Endodermal cell (in vitro differentiated cells): Measurements from ENCODE around the gene ERC1. TPM values are rescaled to one million over a fixed set of nuclear protein-coding genes. Genes with fewer than 3 reads are reported as not detected.

ENCODE experiments used
- DNase-seq: peaks from one replicate; pipeline ENCODE4 v3.0.0-alpha.2; 2017
- H3K27ac ChIP-seq: 2 replicates; pipeline ENCODE4 v1.5.1; 2013; ENCODE audit warnings: mild to moderate bottlenecking, low read depth, low read length, moderate library complexity
- H3K27me3 ChIP-seq: 2 replicates; pipeline ENCODE4 v1.6.1; 2013; ENCODE audit warnings: mild to moderate bottlenecking, low read length, moderate library complexity; ENCODE audit not compliant: insufficient read depth, control insufficient read depth, poor library complexity, severe bottlenecking
- H3K36me3 ChIP-seq: 2 replicates; pipeline ENCODE4 v1.7.0; 2013; ENCODE audit warnings: mild to moderate bottlenecking, low read length, moderate library complexity; ENCODE audit not compliant: control insufficient read depth, insufficient read depth
- H3K4me1 ChIP-seq: one replicate; pipeline ENCODE4 v1.7.0; 2013; ENCODE audit warnings: low read length; ENCODE audit not compliant: control insufficient read depth, insufficient read depth
- H3K4me3 ChIP-seq: 2 replicates; pipeline ENCODE4 v1.5.1; 2013; ENCODE audit warnings: mild to moderate bottlenecking, low read length, moderate library complexity
- H3K9ac ChIP-seq: 2 replicates; pipeline ENCODE4 v1.6.1; 2013; ENCODE audit warnings: mild to moderate bottlenecking, low read length, moderate library complexity; ENCODE audit not compliant: poor library complexity, severe bottlenecking; ENCODE audit errors: extremely low read depth
- H3K9me3 ChIP-seq: 2 replicates; pipeline ENCODE4 v1.6.1; 2013; ENCODE audit warnings: mild to moderate bottlenecking, low read length, moderate library complexity; ENCODE audit not compliant: control insufficient read depth
- H3K27ac Mint-ChIP-seq: 2 replicates; pipeline ENCODE4 v1.8.0; 2020; ENCODE audit warnings: mixed read lengths
- H3K27me3 Mint-ChIP-seq: 2 replicates; pipeline ENCODE4 v1.8.0; 2021; ENCODE audit warnings: mild to moderate bottlenecking, mixed read lengths; ENCODE audit not compliant: insufficient read depth
- H3K36me3 Mint-ChIP-seq: 2 replicates; pipeline ENCODE4 v1.8.0; 2020; ENCODE audit warnings: low read depth, mixed read lengths
- H3K4me1 Mint-ChIP-seq: 2 replicates; pipeline ENCODE4 v1.8.0; 2020; ENCODE audit warnings: mixed read lengths
- H3K4me3 Mint-ChIP-seq: 2 replicates; pipeline ENCODE4 v1.8.0; 2020; ENCODE audit warnings: mild to moderate bottlenecking, moderate library complexity, mixed read lengths
- H3K9me3 Mint-ChIP-seq: 2 replicates; pipeline ENCODE4 v1.8.0; 2020; ENCODE audit warnings: mild to moderate bottlenecking, mixed read lengths
- CTCF ChIP-seq: fragments of 200-600 bp; sonication (generic); conservative IDR thresholded peaks from 2 replicates; pipeline ENCODE4 v1.5.0; 2021; ENCODE audit warnings: antibody characterized with exemption, mild to moderate bottlenecking
- WGBS, 2 experiments: methylation state at CpG; one replicate each; pipeline versions ENCODE4 v1.1.5 to v1.1.7; 2013; ENCODE audit warnings: missing lambda C conversion rate in 2 of 2, mixed read lengths in 1 of 2; ENCODE audit not compliant: insufficient coverage in 1 of 2, insufficient read length in 1 of 2; 5-methylcytosine and 5-hydroxymethylcytosine counted together
- total RNA-seq, 2 donors: library from RNA; stranded (reverse); fragmentation: NEBNext Ultra II Directional in 1 of 2; extraction: Animal tissue kit (Norgen Biotek cat#: 25700) in 1 of 2; gene quantifications; 2 replicates in 1 of 2; 3 replicates in 1 of 2; pipeline ENCODE4 v1.2.1, GENCODE V29; 2021

ERC1 gene
- total RNA-seq, 2 donors from 2014 or later = 60.6 to 159 TPM

GRCh38 chr12:1539135-1539534 lies 548.1 kb downstream of the ERC1 start:
- Mint-ChIP-seq H3K9me3 (peaks cover 10% of the 10 kb centered on the region), H3K27ac (no peak overlapping the region), H3K4me3 (no peak overlapping the region), H3K4me1 (no peaks in the 10 kb centered on the region), H3K27me3 (peaks cover 52% of the 10 kb centered on the region), H3K36me3 (peaks cover 4% of the 10 kb centered on the region)
- Histone ChIP-seq H3K27me3 (peaks cover 47% of the 10 kb centered on the region), H3K36me3 (no peaks in the 10 kb centered on the region), H3K4me1 (no peaks in the 10 kb centered on the region), H3K9me3 (peaks cover 6% of the 10 kb centered on the region), H3K27ac (no peak overlapping the region), H3K9ac (no peak overlapping the region), H3K4me3 (no peak overlapping the region)
- 88 to 98% methylated on average over 4 to 11 of the region's 11 CpGs for WGBS, 2 experiments
- no peak for DNase-seq
- no peak for TF ChIP-seq CTCF

- H3K9ac ChIP-seq = no peak overlapping the region
- H3K27ac ChIP-seq = no peak overlapping the region
- 95 to 98% methylated on average over 6 of the region's 6 CpGs for WGBS, 2 experiments
- Mint-ChIP-seq H3K36me3 (peaks cover 4% of the 10 kb centered on the region), H3K4me3 (no peak overlapping the region), H3K9me3 (peaks cover 10% of the 10 kb centered on the region), H3K27me3 (peaks cover 40% of the 10 kb centered on the region), H3K27ac (no peak overlapping the region), H3K4me1 (no peaks in the 10 kb centered on the region)
- no peaks in the 10 kb centered on the region for H3K4me1 ChIP-seq
- peaks cover 33% of the 10 kb centered on the region for H3K27me3 ChIP-seq
- H3K9me3 ChIP-seq = peaks cover 6% of the 10 kb centered on the region
- no peak for TF ChIP-seq CTCF
- H3K36me3 ChIP-seq = no peaks in the 10 kb centered on the region
- no peak overlapping the region for H3K4me3 ChIP-seq
- DNase-seq = no peak
Measured at GRCh38 chr12:1540690-1541089, 549.7 kb downstream of the ERC1 start.

GRCh38 chr12:1542599-1542998 lies 551.6 kb downstream of the ERC1 start:
- peaks cover 6% of the 10 kb centered on the region for H3K9me3 ChIP-seq
- H3K36me3 ChIP-seq = no peaks in the 10 kb centered on the region
- H3K27me3 Mint-ChIP-seq = peaks cover 40% of the 10 kb centered on the region
- H3K4me1 Mint-ChIP-seq = peaks cover 9% of the 10 kb centered on the region
- H3K36me3 Mint-ChIP-seq = peaks cover 4% of the 10 kb centered on the region
- H3K4me1 ChIP-seq = no peaks in the 10 kb centered on the region
- no peak overlapping the region for H3K27ac ChIP-seq
- H3K9me3 Mint-ChIP-seq = peaks cover 10% of the 10 kb centered on the region
- no peak overlapping the region for H3K9ac ChIP-seq
- H3K27me3 ChIP-seq = peaks cover 14% of the 10 kb centered on the region
- DNase-seq = no peak
- no peak overlapping the region for H3K27ac Mint-ChIP-seq
- TF ChIP-seq CTCF = no peak
- H3K4me3 ChIP-seq = no peak overlapping the region
- no peak overlapping the region for H3K4me3 Mint-ChIP-seq
- 91 to 93% methylated on average over 6 to 7 of the region's 7 CpGs for WGBS, 2 experiments
